Kidney capillary endothelial cell (primary cell): ENCODE data around the gene ZNF576.
"Not testable (repeated sequence)": the region's sequence is repeated elsewhere in the genome, so short reads cannot be mapped to it uniquely, and the experiment has no call there.

Source experiments
- DNase-seq: peaks from one replicate; pipeline ENCODE4 v3.0.0-alpha.2; 2018; ENCODE audit warnings: low spot score

The ZNF576 gene, protein sequence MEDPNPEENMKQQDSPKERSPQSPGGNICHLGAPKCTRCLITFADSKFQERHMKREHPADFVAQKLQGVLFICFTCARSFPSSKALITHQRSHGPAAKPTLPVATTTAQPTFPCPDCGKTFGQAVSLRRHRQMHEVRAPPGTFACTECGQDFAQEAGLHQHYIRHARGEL

DNA sequence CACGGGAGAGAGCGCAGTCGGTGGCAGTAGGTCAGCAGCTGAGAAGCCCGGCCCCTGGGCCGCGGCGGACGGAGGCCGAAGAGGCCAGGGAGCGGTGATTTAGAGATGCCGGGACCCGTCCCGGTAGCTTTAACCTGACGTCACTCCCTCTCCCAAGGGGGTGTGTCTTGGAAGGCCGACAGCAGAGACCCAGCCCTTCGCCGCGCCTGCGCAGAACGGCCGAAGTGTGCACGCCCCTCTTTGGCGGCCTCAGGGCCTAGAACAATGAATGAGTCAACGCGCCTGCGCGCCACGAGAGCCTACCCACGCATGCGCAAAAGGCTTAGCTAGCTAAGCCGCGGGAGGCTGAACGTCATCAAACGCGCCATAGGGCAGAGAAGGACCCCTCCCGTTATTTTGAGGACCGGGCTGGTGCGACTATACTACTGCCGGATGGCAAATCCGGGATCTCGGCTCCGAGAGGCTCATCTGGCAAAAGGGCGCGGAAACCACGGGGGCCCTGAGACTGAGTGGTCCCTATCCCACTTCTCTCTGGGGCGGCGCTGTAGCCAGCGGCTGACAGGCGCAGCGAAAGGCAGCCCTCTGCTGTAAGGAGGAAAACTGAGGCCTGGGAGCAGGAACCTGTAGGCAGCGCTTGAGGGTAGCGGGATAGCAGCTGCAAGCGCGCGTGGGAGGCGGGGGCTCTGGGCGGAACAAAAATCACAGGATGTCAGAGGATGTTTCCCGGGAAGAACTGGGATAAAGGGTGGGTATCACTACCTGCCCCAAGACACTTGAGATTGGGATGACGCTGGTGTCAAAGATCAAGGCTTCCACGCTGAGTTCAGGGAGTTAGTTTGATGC, at the start of gene ZNF576, which contains the start of gene IRGQ:
Gene ZNF576 (plus strand): TSS at position 597 of the 843 bp plus-strand sequence. CDS start 514 bp downstream, outside the sequence.
Gene IRGQ (minus strand): TSS at position 136 of the 843 bp plus-strand sequence. CDS start 796 bp downstream, outside the sequence.
- DNase-seq, result peak; percentile 100

DNA sequence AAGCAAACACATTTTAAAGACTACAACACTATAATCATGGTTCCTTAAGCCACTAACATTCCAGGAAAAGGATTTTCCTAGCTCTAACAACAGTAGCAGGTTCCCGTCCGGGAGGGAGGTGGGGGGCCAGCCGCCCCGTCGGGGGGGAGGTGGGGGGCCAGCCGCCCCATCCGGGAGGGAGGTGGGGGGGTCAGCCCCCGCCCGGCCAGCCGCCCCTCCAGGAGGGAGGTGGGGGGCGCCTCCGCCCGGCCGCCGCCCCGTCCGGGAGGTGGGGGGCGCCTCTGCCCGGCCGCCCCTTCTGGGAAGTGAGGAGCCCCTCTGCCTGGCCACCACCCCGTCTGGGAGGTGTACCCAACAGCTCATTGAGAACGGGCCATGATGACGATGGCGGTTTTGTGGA, 48.5 kb upstream of the ZNF576 start:
- DNase-seq, result not testable (repeated sequence)

DNA sequence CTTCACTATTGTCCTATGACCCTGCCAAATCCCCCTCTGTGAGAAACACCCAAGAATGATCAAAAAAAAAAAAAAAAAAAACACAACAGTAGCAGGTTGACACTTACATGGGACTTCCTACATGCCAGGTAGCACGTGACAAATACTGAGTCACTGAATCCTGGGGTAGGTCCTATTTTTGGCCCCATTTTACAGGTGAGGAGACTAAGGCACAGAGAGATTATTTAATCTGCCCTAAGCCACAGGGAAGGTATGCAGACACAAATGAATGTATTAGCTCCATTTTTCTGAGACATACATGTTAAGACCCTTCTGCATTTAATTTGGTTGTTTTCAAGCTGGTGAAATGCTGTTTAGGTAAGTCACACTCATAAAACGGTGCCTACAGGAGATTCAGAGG, 47.7 kb upstream of the ZNF576 start:
- DNase-seq, result no peak

DNA sequence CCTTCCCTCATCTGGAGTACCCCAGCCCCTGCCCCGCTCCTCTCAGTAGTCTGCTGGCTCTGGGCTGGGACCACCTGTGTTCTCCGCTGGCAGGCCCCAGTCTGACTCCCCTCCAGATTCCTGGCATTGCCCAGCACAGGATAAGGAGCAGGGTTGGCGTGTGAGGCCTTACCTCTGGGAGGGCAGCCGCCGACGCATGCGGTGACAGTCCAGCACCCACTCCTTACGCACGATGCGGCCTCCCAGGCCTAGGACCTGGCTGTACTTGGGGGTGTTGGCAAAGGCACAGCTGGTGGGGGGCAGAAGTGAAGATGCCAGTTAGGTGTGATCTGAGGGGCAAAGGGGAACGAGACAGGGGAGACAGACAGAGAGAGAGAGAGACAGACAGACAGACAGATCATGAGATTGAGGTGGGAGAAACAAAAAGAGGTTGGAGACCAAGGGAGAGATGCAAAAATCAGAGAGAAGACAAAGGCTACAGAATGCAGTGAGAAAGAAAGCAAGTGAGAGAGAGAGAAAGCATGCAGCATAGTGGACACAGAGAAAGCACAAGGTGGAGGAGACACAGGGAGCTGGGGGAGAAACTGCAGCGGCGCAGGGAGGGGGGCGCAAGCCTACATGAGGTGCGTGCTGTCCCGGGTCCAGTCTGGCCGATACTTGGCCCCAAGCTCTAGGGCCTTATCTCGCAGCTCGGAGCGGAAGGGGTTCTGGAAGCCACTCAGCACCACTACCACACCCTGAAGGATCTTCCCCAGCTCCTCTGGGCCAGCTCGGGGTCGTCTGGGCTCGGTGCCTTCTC, 44.8 kb upstream of the ZNF576 start:
- DNase-seq, result no peak

DNA sequence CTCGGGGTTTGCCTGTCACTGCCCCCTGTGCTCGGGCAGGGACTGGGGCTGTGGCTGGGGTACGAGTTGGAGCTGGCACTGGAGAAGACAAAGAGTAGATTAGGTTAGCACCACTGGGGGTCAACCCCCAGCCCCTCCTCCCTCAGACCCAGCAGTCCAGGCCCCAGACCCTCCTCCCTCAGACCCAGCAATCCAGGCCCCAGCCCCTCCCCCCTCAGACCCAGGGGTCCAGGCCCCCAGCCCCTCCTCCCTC, 44.3 kb upstream of the ZNF576 start:
- DNase-seq, result no peak

DNA sequence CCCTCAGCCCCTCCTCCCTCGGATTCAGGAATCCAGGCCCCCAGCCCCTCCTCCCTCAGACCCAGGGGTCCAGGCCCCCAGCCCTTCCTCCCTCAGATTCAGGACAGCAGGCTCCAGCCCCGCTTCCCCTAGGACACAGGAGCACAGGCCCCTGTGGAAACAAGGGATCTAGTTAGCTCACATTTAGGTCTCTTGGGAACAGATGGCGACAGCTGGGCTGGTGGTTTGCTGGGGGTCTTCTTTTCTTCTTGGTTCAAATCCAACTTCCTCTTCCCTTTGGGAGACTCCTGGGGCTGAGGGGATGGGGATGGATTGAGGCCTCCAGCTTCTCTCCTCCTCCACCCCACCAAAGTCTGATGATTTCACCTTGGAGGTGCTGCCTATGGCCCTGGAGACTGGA, 43.8 kb upstream of the ZNF576 start:
- DNase-seq, result no peak

DNA sequence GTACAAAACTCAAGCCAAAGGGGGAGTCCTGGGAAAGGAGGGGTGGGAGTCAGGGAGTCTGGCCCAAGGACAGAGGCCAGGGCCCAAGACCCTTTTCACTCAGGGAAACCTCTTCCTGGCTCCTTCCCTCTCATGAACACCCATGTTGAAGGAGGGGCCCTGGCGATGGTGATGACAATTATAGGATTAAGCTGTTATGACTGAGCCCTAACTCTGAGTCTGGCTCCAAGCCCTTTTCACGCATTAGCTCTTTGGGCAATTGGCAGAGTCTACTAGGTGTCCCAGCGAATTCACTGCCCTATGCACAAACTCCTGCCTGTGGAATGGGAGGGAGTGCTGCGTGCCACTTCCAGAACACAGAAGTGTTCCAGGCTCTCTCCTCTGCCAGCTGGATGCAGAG, 42.7 kb upstream of the ZNF576 start:
- DNase-seq, result no peak

DNA sequence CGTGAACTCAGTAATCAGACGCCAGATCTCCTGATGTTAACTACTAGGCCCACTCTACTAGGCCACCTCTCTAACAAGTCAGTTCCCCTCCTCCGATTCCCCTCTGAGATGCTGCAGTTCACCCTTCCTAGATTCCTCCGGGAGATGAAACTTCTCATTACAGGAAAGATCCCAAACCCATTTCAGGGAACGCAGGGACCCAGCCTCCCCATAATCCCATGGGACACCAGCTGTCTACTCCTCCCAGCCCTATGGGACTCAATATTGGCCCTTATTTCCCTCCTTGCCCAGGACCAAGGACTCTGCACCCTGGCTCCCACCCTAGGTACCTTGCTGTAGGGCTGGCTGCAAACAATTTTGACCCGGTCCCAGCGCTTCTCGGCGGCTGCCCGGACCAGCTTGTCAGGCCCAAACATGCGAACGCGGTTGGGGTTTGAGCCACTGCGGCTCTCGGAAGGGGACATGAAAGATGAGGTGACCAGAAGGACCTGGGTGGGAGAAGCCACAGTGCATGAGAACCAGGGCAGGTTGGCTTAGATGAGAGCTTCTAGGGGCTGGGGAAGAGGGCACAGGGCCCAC, 42.0 kb upstream of the ZNF576 start:
- no peak for DNase-seq

DNA sequence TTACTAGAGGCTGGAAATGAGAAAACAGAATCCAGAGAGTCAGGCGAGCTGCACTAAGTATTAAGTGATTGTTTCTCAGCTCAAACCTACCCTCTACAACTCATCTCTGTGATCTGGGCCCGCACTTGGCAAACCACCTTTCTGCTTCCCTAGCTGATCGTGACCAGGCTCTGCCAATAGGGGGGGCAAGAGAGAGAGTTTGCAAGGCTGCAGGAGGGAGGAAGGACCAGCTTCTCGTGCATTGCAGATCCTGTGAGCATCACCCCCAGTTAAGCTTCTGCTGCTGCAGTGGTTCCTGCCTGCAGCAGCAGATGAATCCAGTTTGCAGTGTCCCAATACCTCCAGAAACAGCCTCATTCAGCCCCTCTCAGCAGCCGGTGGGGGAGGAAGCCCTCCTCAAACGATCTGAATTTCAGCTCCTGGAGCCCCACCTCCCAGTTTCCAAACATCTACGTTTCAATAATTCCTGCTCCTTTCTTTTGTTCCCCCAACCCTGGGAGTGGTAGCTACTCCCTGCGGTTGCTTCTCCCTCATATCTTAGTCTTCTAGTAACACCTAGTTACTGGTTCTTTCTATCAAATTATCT, 41.1 kb upstream of the ZNF576 start:
- DNase-seq, result peak; percentile 55

DNA sequence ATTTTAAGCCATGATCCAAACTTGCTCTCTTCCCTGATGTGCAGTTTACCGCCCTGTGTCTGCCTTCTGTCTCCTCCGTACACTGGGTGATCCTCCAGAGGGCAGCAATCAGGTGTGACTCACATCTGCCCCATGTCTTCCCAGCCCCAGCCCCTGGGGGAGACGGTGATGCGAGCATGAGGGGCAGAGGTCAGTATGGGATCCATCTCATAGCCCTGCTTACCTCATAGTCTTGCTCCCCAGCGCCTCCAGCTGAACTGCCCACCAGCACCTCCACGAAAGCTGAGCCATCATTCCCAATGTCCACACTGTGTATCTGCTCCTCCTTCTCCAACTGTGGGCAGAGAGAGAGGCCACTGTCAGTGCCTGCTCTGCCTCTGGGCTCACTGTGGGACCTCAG, 35.7 kb upstream of the ZNF576 start:
- DNase-seq, result no peak

DNA sequence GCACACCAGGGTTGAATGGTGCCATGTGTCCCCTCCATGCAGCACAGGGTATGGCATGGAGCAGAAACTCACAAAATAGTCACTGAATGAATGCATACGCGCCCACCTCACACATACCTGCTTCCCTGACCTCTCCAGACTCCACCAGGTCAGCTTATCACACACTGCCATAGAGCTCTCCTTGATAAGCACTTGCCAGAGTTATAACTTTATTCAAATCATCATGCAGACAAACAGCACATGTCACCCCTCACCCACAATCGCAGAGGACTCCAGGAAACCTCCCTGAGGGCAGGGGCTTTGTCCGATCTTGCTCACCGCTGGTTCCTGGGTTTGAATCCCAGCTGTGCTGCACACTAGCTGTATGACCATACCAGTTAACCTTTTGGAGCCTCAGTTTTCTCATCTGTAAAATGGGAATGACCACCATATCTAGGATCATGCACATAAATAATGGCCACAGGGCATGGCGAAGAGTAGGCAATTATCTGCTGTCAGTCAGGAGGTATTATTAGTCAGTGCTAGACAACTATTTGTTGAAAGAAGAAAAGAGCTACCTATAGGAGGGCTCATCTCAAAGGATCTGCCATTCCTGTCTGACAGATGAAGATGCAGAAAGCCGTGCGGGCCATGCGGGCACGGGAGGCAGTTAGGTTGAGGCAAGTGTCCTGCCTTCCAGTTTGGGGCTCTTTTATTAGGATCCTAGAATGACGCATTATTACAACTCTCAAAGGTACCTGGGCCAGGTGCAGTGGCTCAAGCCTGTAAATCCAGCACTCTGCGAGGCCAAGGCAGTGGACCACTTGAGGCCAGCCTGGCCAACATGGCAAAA, 35.0 kb upstream of the ZNF576 start:
- DNase-seq, result no peak

DNA sequence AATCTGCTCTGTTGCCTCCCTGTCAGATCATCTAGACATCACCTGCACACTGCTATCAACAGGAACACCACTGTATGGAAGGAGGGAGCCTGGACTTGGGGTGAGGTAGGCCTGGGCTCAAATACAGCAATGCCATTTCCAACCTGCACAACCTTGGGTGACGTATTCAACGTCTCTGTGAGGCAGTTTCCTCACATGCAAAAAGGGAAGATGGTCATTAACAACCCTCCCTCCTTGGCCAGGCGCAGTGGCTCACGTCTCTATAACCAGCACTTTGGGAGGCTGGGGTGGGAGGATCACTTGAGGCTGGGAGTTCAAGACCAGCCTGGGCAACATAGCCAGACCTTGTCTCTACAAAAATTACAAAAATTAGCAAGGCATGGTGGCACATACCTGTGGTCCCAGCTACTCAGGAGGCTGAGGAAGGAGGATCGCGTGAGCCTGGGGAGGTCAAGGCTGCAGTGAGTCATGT, 34.1 kb upstream of the ZNF576 start:
- DNase-seq, result no peak

DNA sequence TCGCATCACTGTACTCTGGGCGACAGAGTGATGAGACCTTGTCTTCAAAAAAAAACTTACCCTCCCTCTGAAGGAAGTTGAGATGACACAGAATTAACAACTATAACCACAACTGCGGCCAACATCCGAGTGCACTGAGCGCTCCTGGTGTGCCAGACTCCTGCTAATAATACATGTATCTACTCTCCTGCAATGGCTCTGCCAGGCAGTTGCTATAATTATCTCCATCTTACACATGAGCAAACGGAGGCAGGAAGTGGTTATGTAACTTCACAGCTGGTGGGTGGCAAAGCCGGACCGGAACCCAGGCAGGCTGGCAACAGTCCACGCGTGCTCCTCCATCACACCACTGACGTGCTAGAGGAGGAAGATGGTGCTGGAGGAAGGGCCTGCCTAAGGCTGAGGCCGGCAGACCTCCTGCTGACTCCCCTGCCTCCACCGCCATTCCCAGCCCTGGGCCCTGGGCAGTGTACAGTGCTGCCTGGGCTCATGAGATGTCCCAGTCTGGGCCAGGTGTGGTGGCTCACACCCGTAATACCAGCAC, 33.6 kb upstream of the ZNF576 start:
- peak; percentile 72 for DNase-seq

DNA sequence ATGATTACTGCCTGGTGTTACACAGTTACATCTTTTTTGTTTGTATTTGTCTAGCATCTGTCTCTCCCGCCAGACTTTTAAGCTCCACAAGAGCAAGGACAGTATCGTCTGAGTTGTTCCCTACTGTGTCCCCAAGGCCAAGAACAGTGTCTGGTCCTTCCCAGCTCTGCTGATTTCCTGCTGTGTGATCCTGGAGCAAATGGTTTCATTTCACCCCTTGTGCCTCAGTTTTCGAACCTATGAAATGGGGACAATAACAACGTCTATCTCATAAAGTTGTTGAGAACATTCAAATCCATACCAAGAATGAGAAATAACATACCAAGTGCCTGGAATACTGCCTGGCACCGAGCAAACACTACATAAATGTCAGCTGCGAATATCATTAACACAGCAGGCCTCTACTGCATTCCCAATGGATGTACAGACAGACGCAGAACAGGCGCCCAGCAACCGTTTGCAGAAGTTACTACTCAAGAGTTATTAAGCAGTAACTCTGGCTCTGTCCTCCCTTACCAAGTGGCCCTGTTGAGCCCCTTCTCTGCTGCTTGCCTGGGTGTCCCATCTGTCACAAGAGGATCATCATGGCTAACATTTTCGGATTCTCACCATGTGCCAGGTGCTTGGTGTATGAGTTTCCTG, 32.5 kb upstream of the ZNF576 start:
- no peak for DNase-seq

DNA sequence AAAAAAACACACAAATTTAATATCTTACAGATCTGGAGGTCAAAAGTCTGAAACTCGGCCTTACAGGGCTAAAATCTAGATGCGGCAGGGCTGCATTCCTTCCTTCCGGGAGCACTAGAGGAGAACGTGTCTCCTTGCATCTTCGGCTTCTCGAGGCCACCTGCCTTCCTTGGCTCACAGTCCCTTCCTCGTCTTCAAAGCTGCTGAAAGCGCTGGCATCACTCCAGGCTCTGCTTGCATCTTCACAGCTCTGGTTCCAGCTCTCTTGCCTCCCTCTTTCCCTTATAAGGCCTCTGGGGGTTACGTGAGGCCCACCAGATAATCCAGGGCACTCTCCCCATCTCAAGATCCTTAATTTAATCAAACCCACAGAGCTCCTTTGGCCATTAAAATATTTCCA, 31.6 kb upstream of the ZNF576 start:
- no peak for DNase-seq

DNA sequence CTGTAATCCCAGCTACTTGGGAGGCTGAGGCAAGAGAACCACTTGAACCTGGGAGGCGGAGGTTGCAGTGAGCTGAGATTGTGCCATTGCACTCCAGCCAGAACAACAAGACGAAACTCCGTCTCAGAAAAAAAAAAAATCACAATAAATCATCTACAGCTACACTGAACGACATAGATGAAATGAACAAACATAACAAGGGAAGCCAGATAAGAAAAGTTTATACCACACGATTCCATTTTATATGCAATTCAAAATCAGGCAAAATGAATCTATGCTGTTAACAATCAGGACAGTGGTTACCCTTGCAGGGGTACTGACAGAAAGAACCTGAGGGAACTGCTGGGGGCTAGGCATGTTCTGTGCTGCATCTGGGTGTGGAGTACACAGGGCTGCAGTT, 26.7 kb upstream of the ZNF576 start:
- no peak for DNase-seq

DNA sequence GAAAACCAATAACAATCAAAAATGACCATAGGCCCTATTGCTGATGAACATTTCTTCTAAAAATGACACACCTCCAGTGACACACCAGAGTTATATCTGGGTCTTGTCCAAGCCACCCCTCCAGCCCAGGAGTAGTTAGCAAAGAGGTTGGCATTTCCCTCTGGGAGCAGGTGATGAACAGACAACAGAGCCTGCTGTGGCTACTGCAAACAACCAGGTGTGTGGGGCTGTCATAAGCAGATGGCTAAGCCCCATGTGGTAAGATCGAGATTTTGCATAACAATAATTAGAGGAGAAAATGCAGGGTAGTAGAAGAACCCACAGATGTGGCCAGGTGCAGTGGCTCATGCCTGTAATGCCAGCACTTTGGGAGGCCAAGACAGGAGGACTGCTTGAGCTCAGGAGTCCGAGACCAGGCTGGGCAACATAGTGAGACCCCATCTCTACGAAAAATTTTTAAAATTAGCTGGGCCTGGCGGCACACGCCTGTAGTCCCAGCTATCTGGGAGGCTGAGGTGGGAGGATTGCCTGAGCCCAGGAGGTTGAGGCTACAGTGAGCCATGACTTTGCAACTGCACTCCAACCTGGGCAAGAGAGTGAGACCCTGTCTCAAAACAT, 26.1 kb upstream of the ZNF576 start:
- DNase-seq, result no peak

DNA sequence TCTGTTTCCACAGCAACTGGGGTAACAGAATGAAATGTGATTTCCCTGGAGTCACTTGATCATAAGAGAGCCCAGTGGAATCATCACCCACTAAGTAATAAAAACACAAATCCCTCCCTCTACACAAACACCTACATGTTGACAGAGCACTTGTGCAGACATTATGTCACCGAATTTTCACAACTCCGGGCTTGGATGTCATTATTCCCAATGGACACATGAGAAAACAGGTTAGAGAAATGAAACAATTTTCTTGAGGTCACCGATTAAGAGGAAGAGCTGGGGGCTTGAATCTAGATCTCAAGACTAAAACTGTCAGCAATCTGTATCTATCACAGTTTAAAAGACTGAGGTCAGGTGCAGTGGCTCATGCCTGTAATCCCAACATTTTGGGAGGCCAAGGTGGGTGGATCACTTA, 24.2 kb upstream of the ZNF576 start:
- no peak for DNase-seq

DNA sequence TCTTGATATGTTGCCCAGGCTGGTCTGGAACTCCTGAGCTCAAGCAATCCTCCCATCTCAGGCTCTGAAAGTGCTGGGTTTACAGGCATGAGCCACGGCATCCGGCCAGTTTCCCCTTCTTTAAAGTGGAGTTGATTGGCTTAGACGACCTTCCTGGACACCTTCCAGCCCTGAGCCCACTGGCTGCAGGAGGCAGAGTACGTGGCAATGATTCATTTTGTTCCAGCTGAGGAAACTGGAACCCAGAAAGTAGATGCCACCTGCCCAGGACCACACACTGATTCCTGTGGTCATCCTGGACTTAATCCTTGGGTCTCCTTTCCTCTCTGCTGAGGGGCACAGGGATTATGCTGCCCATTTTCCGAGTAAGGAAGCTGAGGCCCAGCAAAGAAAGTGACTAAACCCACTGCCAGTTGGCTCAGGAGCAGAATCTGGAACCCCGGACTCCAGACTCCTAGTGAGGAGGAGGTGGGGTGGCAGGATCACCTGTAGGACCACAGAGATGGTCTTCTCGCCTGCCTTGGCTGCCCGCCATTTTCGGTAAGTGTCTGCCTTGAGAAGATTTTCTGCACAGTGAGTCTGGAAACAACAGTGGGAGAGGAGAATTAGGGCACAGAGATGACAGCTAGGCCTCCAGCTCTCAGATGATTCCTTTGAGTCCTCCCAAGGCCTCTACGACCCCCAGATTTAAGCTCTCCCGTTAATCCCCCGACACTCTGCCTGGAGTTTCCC, 21.8 kb upstream of the ZNF576 start:
- no peak for DNase-seq
